ENCODE measurements around the gene SEZ6.

Gene SEZ6

GRCh38 chr17:29007456-29007855 lies 1.6 kb upstream of the SEZ6 start:
- no peak for DNase-seq (ENCODE audit: low read depth in 1 of 2, low spot score in 1 of 2)

- no peak for DNase-seq (ENCODE audit: low read depth in 1 of 2, low spot score in 1 of 2)
Observed at GRCh38 chr17:29004081-29004692, 1.6 kb downstream of the SEZ6 start.

- no peak for DNase-seq (ENCODE audit: low read depth in 1 of 2, low spot score in 1 of 2)
Observed at GRCh38 chr17:29003289-29003688, 2.5 kb downstream of the SEZ6 start.

- DNase-seq (ENCODE audit: low read depth in 1 of 2, low spot score in 1 of 2), result no peak
Observed at GRCh38 chr17:29002811-29003210, 3.0 kb downstream of the SEZ6 start.

- no peak for DNase-seq (ENCODE audit: low read depth in 1 of 2, low spot score in 1 of 2)
Observed at GRCh38 chr17:29000973-29001372, 4.9 kb downstream of the SEZ6 start.

- no peak for DNase-seq (ENCODE audit: low read depth in 1 of 2, low spot score in 1 of 2)
Observed at GRCh38 chr17:28999206-28999605, 6.6 kb downstream of the SEZ6 start.

GRCh38 chr17:28997806-28998205 lies 8.0 kb downstream of the SEZ6 start:
- DNase-seq (ENCODE audit: low read depth in 1 of 2, low spot score in 1 of 2), result no peak

- no peak for DNase-seq (ENCODE audit: low read depth in 1 of 2, low spot score in 1 of 2)
Observed at GRCh38 chr17:28996554-28997096, 9.2 kb downstream of the SEZ6 start.

- no peak for DNase-seq (ENCODE audit: low read depth in 1 of 2, low spot score in 1 of 2)
Observed at GRCh38 chr17:28993645-28994426, 12.0 kb downstream of the SEZ6 start.

- DNase-seq (ENCODE audit: low read depth in 1 of 2, low spot score in 1 of 2), result no peak
Observed at GRCh38 chr17:28992625-28993600, 12.9 kb downstream of the SEZ6 start.

GRCh38 chr17:28992185-28992584 lies 13.6 kb downstream of the SEZ6 start:
- DNase-seq (ENCODE audit: low read depth in 1 of 2, low spot score in 1 of 2), result no peak

GRCh38 chr17:28991779-28992178 lies 14.1 kb downstream of the SEZ6 start:
- no peak for DNase-seq (ENCODE audit: low read depth in 1 of 2, low spot score in 1 of 2)

GRCh38 chr17:28989028-28989427 lies 16.8 kb downstream of the SEZ6 start:
- no peak for DNase-seq (ENCODE audit: low read depth in 1 of 2, low spot score in 1 of 2)

GRCh38 chr17:28988475-28988874 lies 17.4 kb downstream of the SEZ6 start:
- DNase-seq (ENCODE audit: low read depth in 1 of 2, low spot score in 1 of 2), result no peak

GRCh38 chr17:28986714-28987655 lies 18.8 kb downstream of the SEZ6 start:
- DNase-seq (ENCODE audit: low read depth in 1 of 2, low spot score in 1 of 2), result no peak

- DNase-seq (ENCODE audit: low read depth in 1 of 2, low spot score in 1 of 2), result no peak
Observed at GRCh38 chr17:28985950-28986713, 19.7 kb downstream of the SEZ6 start.

- no peak for DNase-seq (ENCODE audit: low read depth in 1 of 2, low spot score in 1 of 2)
Observed at GRCh38 chr17:28983286-28984230, 22.3 kb downstream of the SEZ6 start.

GRCh38 chr17:28982131-28982793 lies 23.6 kb downstream of the SEZ6 start:
- peak; percentile 13 to 59 for DNase-seq (ENCODE audit: low read depth in 1 of 2, low spot score in 1 of 2)

Data from activated CD4-positive, alpha-beta T cell treated with anti-CD3 and anti-CD28 coated beads, Interleukin-2, amount 50 U/mL, for 24 hours (primary cell).